WTC11 (cell line): ENCODE data around the gene CLDN9.

Source experiments
- CTCF ChIP-seq: fragments of 200-600 bp; IDR thresholded peaks from 2 replicates; pipeline ENCODE4 v1.8.0; 2022; ENCODE audit warnings: antibody characterized with exemption
- ELF4 ChIP-seq: sonication (generic); formaldehyde crosslinking; IDR thresholded peaks from 2 replicates; pipeline ENCODE4 v1.8.1; 2022; ENCODE audit warnings: low read depth, mild to moderate bottlenecking, moderate library complexity, missing genetic modification reagents
- FOXP1 ChIP-seq: sonication (generic); formaldehyde crosslinking; IDR thresholded peaks from 2 replicates; pipeline ENCODE4 v1.8.0; 2022; ENCODE audit warnings: missing genetic modification reagents, mild to moderate bottlenecking, moderate library complexity, borderline replicate concordance
- USF1 ChIP-seq: sonication (generic); formaldehyde crosslinking; IDR thresholded peaks from 2 replicates; pipeline ENCODE4 v1.8.0; 2022; ENCODE audit warnings: mild to moderate bottlenecking, missing genetic modification reagents
- ZBTB21 ChIP-seq: sonication (generic); formaldehyde crosslinking; IDR thresholded peaks from 2 replicates; pipeline ENCODE4 v1.8.1; 2023; ENCODE audit warnings: mild to moderate bottlenecking, missing genetic modification reagents, borderline replicate concordance

GRCh38 chr16:2983706-2984136 is 29.0 kb upstream of the CLDN9 start:
- TF ChIP-seq CTCF: peak; percentile 85
- no peak for TF ChIP-seq ELF4
- no peak for TF ChIP-seq FOXP1
- TF ChIP-seq USF1 (CRISPR knock-in tag): no peak
- TF ChIP-seq ZBTB21 (CRISPR knock-in tag): no peak
